ENCODE data around the gene TENT4A.

TENT4A gene

GRCh38 chr5:6729386-6730310 lies 16.4 kb downstream of the TENT4A start:
- TF ChIP-seq TOX (CRISPR knock-in tag; IDR thresholded peaks at IDR 0.05; ENCODE audit: borderline replicate concordance): no peak
- no peak for TF ChIP-seq ZC3H10 (CRISPR knock-in tag; IDR thresholded peaks at IDR 0.05)
- no peak for TF ChIP-seq OSR1 (CRISPR knock-in tag; IDR thresholded peaks at IDR 0.05)
- TF ChIP-seq TCF4 (CRISPR knock-in tag; IDR thresholded peaks at IDR 0.05; ENCODE audit: borderline replicate concordance): no peak
- no peak for TF ChIP-seq CREB5 (CRISPR knock-in tag; IDR thresholded peaks at IDR 0.05; ENCODE audit: low read depth)
- no peak for TF ChIP-seq ZFP30 (CRISPR knock-in tag; IDR thresholded peaks at IDR 0.05)
- no peak for TF ChIP-seq ZNF70 (CRISPR knock-in tag; IDR thresholded peaks at IDR 0.05)
- no peak for TF ChIP-seq ZNF565 (CRISPR knock-in tag; conservative IDR thresholded peaks at IDR 0.05; ENCODE audit: low read depth)
- no peak for TF ChIP-seq RARB (CRISPR knock-in tag; IDR thresholded peaks at IDR 0.05)
- TF ChIP-seq, protein P1, sequence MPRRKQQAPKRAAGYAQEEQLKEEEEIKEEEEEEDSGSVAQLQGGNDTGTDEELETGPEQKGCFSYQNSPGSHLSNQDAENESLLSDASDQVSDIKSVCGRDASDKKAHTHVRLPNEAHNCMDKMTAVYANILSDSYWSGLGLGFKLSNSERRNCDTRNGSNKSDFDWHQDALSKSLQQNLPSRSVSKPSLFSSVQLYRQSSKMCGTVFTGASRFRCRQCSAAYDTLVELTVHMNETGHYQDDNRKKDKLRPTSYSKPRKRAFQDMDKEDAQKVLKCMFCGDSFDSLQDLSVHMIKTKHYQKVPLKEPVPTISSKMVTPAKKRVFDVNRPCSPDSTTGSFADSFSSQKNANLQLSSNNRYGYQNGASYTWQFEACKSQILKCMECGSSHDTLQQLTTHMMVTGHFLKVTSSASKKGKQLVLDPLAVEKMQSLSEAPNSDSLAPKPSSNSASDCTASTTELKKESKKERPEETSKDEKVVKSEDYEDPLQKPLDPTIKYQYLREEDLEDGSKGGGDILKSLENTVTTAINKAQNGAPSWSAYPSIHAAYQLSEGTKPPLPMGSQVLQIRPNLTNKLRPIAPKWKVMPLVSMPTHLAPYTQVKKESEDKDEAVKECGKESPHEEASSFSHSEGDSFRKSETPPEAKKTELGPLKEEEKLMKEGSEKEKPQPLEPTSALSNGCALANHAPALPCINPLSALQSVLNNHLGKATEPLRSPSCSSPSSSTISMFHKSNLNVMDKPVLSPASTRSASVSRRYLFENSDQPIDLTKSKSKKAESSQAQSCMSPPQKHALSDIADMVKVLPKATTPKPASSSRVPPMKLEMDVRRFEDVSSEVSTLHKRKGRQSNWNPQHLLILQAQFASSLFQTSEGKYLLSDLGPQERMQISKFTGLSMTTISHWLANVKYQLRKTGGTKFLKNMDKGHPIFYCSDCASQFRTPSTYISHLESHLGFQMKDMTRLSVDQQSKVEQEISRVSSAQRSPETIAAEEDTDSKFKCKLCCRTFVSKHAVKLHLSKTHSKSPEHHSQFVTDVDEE (CRISPR knock-in tag; IDR thresholded peaks at IDR 0.05): no peak
- TF ChIP-seq CSDC2 (CRISPR knock-in tag; IDR thresholded peaks at IDR 0.05): no peak
- no peak for ATAC-seq

- no peak for ATAC-seq
- TF ChIP-seq CSDC2 (CRISPR knock-in tag; IDR thresholded peaks at IDR 0.05) (no peak), ZFP3 (CRISPR knock-in tag; IDR thresholded peaks at IDR 0.05) (no peak), GLIS3 (CRISPR knock-in tag; IDR thresholded peaks at IDR 0.05) (no peak), CSRNP3 (CRISPR knock-in tag; IDR thresholded peaks at IDR 0.05) (no peak), ZC3H10 (CRISPR knock-in tag; IDR thresholded peaks at IDR 0.05) (no peak), ISL1 (CRISPR knock-in tag; IDR thresholded peaks at IDR 0.05) (no peak), TCF4 (CRISPR knock-in tag; IDR thresholded peaks at IDR 0.05; ENCODE audit: borderline replicate concordance) (no peak), ZNF70 (CRISPR knock-in tag; IDR thresholded peaks at IDR 0.05) (no peak), SNAI2 (CRISPR knock-in tag; IDR thresholded peaks at IDR 0.05) (no peak), ZFP30 (CRISPR knock-in tag; IDR thresholded peaks at IDR 0.05) (no peak), OSR1 (CRISPR knock-in tag; IDR thresholded peaks at IDR 0.05) (no peak), ESRRG (CRISPR knock-in tag; IDR thresholded peaks at IDR 0.05) (no peak), ZNF8 (CRISPR knock-in tag; IDR thresholded peaks at IDR 0.05) (no peak), TOX (CRISPR knock-in tag; IDR thresholded peaks at IDR 0.05; ENCODE audit: borderline replicate concordance) (no peak), RARB (CRISPR knock-in tag; IDR thresholded peaks at IDR 0.05) (no peak), BACH2 (CRISPR knock-in tag; IDR thresholded peaks at IDR 0.05; ENCODE audit: borderline replicate concordance) (no peak)
- TF ChIP-seq, protein P2, sequence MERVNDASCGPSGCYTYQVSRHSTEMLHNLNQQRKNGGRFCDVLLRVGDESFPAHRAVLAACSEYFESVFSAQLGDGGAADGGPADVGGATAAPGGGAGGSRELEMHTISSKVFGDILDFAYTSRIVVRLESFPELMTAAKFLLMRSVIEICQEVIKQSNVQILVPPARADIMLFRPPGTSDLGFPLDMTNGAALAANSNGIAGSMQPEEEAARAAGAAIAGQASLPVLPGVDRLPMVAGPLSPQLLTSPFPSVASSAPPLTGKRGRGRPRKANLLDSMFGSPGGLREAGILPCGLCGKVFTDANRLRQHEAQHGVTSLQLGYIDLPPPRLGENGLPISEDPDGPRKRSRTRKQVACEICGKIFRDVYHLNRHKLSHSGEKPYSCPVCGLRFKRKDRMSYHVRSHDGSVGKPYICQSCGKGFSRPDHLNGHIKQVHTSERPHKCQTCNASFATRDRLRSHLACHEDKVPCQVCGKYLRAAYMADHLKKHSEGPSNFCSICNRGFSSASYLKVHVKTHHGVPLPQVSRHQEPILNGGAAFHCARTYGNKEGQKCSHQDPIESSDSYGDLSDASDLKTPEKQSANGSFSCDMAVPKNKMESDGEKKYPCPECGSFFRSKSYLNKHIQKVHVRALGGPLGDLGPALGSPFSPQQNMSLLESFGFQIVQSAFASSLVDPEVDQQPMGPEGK (CRISPR knock-in tag; IDR thresholded peaks at IDR 0.05; ENCODE audit: borderline replicate concordance): no peak
- TF ChIP-seq, protein P3, sequence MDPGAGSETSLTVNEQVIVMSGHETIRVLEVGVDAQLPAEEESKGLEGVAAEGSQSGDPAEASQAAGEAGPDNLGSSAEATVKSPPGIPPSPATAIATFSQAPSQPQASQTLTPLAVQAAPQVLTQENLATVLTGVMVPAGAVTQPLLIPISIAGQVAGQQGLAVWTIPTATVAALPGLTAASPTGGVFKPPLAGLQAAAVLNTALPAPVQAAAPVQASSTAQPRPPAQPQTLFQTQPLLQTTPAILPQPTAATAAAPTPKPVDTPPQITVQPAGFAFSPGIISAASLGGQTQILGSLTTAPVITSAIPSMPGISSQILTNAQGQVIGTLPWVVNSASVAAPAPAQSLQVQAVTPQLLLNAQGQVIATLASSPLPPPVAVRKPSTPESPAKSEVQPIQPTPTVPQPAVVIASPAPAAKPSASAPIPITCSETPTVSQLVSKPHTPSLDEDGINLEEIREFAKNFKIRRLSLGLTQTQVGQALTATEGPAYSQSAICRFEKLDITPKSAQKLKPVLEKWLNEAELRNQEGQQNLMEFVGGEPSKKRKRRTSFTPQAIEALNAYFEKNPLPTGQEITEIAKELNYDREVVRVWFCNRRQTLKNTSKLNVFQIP (CRISPR knock-in tag; IDR thresholded peaks at IDR 0.05; ENCODE audit: borderline replicate concordance, low read depth): no peak
Measured at GRCh38 chr5:6730407-6730806, 17.2 kb downstream of the TENT4A start.
